Activated CD4-positive, alpha-beta T cell treated with anti-CD3 and anti-CD28 coated beads for 1 hour (primary cell): ENCODE results near the gene NAV3.

Experiments
- DNase-seq: peaks from one replicate; pipeline ENCODE4 v3.0.0-alpha.2; 2020

Gene NAV3

GRCh38 chr12:77845831-77846230 lies 15.1 kb downstream of the NAV3 start:
- DNase-seq = no peak

GRCh38 chr12:77847060-77847541 lies 16.4 kb downstream of the NAV3 start:
- no peak for DNase-seq

GRCh38 chr12:77847680-77848431 lies 17.2 kb downstream of the NAV3 start:
- no peak for DNase-seq

GRCh38 chr12:77850129-77850528 lies 19.4 kb downstream of the NAV3 start:
- DNase-seq = no peak

- no peak for DNase-seq
Measured at GRCh38 chr12:77850698-77851097, 20.0 kb downstream of the NAV3 start.

- DNase-seq = no peak
Measured at GRCh38 chr12:77855548-77855947, 24.9 kb downstream of the NAV3 start.

GRCh38 chr12:77861317-77861716 lies 30.6 kb downstream of the NAV3 start:
- DNase-seq = no peak

GRCh38 chr12:77865178-77865577 lies 34.5 kb downstream of the NAV3 start:
- no peak for DNase-seq

GRCh38 chr12:77878901-77879300 lies 48.2 kb downstream of the NAV3 start:
- no peak for DNase-seq

- DNase-seq = no peak
Measured at GRCh38 chr12:77882709-77883108, 52.0 kb downstream of the NAV3 start.

GRCh38 chr12:77888611-77889010 lies 57.9 kb downstream of the NAV3 start:
- no peak for DNase-seq

GRCh38 chr12:77891518-77892147 lies 60.9 kb downstream of the NAV3 start:
- DNase-seq = no peak

- no peak for DNase-seq
Measured at GRCh38 chr12:77893918-77894317, 63.2 kb downstream of the NAV3 start.

- no peak for DNase-seq
Measured at GRCh38 chr12:77894556-77894955, 63.9 kb downstream of the NAV3 start.

GRCh38 chr12:77895699-77896098 lies 65.0 kb downstream of the NAV3 start:
- no peak for DNase-seq

GRCh38 chr12:77907936-77908335 lies 77.2 kb downstream of the NAV3 start:
- DNase-seq = no peak

GRCh38 chr12:77914081-77914488 lies 83.4 kb downstream of the NAV3 start:
- no peak for DNase-seq

- DNase-seq = no peak
Measured at GRCh38 chr12:77915071-77915600, 84.4 kb downstream of the NAV3 start.

- no peak for DNase-seq
Measured at GRCh38 chr12:77916276-77916675, 85.6 kb downstream of the NAV3 start.

- no peak for DNase-seq
Measured at GRCh38 chr12:77918046-77918445, 87.4 kb downstream of the NAV3 start.

- no peak for DNase-seq
Measured at GRCh38 chr12:77919450-77919849, 88.8 kb downstream of the NAV3 start.

- DNase-seq = no peak
Measured at GRCh38 chr12:77923882-77924281, 93.2 kb downstream of the NAV3 start.

GRCh38 chr12:77924703-77925102 lies 94.0 kb downstream of the NAV3 start:
- DNase-seq = no peak

- DNase-seq = no peak
Measured at GRCh38 chr12:77925536-77926108, 94.9 kb downstream of the NAV3 start.
